COLO668 (cell line): ENCODE data around the gene MID2.
A peak's percentile ranks its signal among the peaks of the same experiment; 100 is the strongest.
"Not testable (repeated sequence)": the region's sequence is repeated elsewhere in the genome, so short reads cannot be mapped to it uniquely, and the experiment has no call there.

Source experiments
- DNase-seq: peaks from one replicate; lab custom pipeline; 2025; ENCODE audit not compliant: unreplicated experiment; lab: John Stamatoyannopoulos, UW

MID2 gene, protein sequence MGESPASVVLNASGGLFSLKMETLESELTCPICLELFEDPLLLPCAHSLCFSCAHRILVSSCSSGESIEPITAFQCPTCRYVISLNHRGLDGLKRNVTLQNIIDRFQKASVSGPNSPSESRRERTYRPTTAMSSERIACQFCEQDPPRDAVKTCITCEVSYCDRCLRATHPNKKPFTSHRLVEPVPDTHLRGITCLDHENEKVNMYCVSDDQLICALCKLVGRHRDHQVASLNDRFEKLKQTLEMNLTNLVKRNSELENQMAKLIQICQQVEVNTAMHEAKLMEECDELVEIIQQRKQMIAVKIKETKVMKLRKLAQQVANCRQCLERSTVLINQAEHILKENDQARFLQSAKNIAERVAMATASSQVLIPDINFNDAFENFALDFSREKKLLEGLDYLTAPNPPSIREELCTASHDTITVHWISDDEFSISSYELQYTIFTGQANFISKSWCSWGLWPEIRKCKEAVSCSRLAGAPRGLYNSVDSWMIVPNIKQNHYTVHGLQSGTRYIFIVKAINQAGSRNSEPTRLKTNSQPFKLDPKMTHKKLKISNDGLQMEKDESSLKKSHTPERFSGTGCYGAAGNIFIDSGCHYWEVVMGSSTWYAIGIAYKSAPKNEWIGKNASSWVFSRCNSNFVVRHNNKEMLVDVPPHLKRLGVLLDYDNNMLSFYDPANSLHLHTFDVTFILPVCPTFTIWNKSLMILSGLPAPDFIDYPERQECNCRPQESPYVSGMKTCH

DNA sequence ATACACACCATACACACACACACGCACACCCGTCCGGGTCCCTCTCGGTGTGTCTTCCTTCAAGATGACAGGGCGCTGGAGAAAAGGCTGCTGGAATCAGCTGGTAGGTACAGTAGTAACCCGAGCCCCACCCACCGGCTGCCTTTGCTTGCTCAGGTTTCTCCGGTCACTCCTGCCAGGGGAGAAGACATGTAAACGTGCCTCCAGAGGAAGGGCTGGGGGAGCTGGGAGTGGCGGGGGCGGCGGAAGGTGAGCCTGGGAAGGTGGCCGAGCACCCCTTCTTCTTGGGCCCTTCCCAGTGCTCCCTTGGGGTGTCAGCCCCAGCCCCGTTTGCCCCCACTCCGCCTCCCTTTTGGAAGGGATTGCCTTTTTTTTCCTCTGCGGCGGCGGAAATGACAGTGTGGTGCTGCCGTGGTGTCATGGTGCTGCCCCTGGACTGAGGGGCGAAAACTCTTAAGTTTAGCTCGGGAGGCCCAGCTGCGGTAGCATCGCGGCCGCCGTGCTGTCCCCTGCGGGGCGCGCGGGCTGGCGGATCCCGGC is at the start of gene MID2:
MID2 (plus strand) TSS at position 169 of the 540 bp plus-strand sequence. CDS start 561 bp downstream, outside the sequence.
- DNase-seq = peak; percentile 55

DNA sequence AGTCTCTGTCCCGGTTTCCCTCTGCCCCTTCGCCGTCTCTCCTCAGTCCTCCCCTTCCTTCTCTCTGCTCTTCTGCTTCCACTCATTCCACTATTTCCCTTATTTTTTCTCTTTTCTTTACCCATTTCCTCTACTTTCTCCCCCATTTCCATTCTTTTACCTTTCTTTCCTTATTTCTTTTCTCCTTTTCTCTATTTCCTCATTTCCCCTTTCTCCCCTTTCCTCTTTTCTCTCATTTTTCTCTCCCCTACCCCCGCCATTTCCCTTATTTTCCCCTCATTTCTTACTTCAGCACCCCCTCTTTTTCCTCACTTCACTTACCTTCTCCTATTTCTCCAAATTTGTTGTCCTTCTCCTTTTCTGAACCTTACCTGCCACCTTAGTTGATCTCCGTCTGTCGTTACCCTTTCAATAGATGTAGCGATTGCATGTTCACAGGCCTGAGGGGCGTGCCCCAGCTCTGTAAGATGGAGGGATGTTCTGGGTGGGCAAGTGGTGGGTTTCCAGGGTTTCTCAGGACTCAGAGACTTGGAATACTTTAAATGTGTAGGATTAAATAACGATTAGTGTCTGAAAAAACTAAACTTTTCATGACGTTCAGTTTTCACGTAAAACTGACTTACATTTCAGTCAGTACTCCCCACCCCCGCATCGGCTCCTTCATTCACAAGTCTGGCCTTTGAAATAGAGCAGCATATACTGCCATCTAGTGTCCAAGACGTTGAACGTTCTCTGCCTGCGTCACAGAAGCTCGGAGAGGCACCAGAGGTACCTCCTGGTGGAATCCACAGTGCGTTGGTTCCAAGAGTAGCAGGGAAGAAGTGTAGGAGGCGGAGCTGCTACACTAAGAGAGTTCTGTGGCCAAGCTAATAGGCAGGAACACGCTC is 48.8 kb upstream of the MID2 start:
- DNase-seq = peak; percentile 59

DNA sequence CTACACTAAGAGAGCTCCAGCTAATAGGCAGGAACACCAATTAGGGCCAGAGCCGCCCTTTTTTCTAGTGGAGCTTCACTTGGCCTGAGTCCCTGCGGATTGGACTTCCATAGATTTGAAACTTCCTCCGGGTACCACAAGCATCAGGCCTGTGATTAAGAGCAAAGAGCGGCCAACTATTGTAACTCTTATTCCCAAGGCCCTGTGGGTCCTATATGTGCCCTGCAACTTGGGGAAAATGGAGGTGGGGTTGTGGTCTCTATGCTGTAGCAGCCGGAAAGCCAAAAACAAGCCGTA is 48.2 kb upstream of the MID2 start, which contains the start of gene NCBP2L:
NCBP2L (plus strand) TSS at position 198 of the 297 bp plus-strand sequence. CDS start 16,488 bp downstream, outside the sequence.
- DNase-seq = no peak

DNA sequence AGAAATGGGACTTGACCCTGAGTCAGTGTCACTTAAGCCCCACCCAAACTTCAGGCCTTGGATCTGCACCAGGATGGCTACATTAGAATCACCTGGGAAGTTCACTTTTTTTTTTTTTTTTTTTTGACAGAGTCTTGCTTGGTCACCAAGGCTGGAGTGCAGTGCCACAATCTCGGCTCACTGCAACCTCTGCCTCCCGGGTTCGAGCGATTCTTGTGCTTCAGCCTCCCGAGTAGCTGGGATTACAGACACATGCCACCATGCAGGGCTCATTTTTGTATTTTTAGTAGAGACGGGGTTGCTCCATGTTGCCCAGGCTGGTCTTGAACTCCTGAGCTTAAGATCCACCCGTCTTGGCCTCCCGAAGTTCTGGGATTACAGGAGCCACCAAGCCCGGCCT is 45.1 kb upstream of the MID2 start:
- no peak for DNase-seq

DNA sequence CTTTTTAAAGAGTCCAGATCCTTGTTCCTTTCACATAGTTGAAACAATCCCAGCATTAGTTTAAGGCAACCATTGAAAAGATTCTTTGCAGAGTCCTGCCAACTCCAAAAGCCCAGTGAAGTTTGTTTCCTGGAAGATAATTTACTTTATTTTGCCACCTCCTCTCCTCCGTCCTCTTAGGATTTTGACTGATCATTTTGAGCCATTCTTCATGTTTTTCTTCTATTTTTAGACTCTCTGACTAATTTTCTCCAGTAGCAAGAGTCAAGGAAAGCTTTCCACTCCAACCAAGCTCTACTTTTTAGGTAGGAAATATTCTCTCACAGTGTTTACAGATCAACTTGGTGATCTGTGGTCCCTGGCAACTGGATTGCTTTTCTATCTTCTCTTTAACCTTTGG is 37.8 kb upstream of the MID2 start:
- DNase-seq = no peak

DNA sequence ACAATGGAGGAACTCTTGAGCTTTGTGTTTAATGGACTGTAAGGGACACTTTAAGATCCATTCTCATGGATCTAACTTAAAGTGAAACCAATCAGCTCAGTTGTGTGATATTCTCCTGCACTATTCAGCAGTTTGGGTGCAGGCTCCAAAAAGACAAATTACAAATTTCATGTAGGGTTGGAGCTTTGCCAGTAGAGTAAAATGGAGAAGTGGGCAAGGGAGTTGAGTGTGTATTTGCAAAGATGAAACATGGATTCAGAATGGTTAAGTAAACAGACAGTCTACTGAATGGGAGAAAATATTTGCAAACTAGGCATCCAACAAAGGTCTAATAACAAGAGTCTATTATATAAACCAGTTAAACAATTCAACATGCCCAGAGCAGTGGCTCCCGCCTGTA is 21.2 kb upstream of the MID2 start:
- no peak for DNase-seq

DNA sequence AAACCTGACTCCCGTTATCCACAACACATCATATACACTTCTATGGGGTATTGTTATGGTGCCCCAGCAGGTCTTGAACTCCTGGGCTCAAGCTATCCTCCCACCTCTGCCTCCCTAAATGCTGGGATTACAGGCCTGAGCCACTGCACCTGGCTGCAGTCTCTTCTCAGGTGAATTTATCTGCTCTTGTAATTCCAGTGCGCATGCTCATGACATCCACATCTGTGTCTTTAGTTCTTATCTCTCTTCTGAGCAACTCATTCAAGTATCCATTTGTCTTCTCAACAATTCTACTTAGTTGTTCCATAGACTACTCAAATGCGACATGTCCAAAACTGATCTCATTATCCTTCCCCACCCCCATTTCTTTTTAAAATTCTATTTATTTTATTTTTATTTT is 20.5 kb upstream of the MID2 start:
- no peak for DNase-seq

DNA sequence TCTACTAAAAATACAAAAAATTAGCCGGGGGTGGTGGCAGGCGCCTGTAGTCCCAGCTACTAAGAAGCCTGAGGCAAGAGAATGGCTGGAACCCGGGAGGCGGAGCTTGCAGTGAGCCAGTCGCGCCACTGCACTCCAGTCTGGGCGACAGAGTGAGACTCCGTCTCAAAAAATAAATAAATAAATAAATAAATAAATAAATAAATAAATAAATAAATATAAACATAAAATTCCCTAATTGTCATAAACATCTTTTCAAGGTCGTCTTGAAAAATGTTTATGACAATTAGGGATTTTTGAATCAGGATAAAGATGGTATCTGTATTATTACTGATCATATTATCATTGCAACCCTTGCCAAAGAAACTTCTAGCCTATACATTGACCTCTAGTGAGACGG is 15.6 kb upstream of the MID2 start:
- not testable (repeated sequence) for DNase-seq

DNA sequence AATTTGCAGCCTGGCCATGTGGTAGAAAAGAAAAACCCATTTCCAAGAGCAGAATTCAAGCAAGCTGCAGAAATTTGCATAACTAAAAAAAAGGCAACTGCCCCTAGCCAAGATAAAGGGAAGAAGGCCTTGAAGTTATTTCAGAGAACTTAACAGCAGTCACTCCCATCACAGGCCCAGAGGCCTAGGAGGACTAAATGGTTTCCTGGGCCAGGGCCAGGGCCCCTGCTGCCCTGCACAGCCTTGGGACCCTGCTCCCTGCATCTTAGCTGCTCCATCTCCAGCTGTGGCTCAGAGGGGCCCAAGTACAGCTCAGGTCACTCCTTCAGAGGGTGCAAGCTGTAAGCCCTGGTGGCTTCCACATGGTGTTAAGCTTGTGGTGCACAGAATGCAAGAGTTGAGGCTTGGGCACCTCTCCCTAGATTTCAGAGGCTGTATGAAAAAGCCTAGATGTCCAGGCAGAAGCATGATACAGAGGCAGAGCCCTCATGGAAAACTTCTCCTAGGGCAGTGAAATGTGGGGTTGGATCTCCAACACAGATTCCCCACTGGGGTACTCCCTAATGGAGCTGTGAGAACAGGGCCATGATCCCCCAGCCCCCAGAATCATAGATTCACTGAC is 6.7 kb upstream of the MID2 start:
- DNase-seq = no peak

DNA sequence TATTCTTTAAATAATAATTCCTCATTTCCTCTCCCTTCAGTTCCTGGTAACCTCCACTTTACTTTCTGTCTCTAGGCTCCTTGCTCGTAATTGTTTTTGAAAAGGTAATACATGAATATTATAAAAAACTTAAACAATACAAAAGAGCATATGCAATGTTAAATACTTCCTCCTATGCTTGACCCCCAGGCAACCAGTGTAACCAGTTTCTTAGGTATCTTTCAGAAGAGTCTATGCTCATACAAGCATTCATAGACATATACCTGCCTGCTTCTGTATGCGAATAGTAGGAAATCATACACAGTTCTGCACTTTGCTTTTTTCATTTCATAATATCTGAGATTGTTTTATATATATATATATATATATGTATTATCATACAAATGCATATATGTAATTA is 2.6 kb upstream of the MID2 start:
- no peak for DNase-seq

DNA sequence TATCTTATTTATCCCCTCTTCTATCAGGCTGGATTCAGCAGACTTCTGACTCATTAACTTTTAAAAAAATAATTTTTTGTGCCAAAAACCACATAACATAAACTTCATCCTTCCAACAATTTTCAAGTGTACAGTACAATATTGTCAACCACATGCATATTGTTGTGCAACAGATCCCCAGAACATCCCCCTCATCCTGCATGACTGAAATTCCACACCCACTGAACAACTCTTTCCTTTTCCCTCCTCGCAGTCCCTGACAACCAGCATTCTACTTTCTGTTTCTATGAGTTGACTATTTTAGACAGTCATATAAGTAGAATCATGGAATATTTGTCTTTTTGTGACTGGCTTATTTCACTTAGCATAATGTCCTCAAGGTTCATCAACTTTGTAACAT is 2.2 kb upstream of the MID2 start:
- DNase-seq = no peak

DNA sequence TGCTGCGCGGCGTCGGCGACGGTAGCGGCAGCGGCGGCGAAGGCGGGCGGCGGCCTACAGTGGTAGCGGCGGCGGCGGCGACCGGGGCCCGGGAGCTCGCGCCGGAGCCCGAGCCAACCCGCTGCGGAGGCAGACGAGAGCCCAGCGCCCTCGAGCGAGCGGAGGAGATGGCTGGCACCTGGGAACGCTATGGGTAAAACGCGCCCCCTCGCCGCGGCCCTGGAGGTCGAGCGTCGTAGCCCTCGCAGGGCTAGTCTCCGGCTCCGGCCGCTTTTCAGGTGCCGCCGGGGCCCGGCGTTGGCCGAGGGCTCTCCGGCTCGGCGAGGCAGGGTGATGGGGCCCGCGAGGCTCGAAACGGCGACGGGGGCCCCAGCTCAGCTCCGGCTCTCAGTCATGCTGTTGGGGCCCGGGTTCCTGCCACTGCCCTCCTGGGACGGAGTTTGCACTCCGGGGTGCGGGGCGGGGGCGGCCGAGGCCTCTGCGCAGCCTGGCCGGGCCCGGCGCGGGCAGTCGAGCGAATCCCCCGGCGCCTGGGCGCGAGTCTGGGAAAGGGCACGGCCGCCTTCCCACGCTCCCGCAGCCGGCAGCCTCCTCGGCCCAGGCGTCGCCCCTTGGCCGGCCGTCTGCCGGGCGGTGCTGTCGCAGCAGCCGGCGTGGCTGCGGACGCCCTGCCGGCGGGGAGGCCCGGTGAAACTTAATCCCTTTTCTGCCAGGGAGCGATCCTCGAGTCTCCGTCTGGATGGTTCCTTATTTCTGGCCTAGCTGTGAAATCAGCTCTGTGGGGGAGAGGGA is 768 bp downstream of the MID2 start:
- peak; percentile 63 for DNase-seq

DNA sequence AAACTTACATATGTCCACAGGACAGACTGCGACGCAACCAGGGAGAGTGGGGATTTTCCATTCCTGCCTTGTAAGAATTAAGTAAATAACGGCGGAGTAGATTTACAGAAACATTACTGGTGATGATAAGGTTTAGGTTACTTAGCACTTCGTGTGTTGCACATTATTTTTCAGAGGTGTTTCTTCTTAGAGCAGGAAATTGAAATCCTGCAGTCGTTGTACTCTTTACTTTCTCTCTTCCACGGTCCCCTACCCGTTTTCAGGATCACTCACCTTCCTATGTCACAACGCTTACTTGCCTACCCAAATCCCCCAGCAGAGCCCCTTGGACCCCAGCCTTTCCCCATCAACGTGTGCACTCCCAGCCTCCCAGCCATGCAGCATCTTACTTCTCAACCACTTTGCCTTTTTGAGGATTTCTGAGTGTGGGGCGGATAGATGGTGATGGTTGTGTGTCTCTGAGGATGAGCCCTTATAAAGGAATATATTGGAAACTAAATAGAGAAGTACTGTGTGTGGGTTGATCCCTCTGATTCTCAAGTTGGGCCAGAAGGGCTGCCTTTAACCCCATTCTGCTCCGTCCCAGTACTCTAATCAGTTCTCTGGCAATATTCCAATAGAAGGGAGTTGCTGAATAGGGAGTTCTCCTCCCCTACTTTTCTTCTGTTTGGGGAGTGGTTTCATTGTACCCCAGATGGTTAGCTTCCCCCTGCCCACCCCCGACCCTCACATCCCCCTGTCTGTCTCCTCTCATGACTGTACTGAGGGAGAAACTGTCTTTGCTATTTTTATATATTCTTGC is 1.6 kb downstream of the MID2 start:
- no peak for DNase-seq

DNA sequence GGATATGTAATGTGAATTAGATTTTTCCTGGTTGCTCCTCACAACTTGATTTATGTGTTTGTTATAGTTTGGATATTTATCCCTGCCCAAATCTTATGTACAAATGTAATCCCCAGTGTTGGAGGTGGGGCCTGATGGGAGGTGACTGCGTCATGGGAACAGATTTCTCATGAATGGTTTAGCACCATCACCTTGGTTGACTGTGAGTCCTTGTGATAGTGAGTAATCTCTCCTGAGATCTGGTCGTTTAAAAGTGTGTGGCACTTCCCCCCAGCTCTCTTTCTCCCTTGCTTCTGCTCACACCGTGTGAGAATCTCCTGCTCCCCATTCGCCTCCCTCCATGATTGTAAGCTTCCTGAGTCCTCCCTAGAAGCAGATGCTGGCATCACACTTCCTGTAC is 2.2 kb downstream of the MID2 start:
- DNase-seq = no peak

DNA sequence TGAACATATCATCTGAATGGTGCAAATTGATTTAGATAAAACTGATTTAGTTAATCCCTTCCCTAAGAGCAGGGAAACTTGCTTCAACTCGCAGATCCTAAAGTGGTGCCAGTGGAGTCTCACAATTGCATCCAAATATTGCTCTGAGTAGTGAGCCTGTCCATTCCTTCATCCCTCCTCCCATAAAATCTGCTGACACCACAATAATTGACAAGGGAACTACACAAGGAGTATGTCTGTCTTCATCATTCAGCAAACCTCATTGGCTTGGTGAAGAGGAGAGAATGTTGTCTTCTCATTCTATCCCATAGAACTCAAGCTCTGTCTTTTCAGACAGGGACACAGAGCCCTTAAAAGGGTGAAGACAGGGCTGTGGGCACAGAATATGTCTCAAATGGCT is 4.2 kb downstream of the MID2 start:
- DNase-seq = no peak

DNA sequence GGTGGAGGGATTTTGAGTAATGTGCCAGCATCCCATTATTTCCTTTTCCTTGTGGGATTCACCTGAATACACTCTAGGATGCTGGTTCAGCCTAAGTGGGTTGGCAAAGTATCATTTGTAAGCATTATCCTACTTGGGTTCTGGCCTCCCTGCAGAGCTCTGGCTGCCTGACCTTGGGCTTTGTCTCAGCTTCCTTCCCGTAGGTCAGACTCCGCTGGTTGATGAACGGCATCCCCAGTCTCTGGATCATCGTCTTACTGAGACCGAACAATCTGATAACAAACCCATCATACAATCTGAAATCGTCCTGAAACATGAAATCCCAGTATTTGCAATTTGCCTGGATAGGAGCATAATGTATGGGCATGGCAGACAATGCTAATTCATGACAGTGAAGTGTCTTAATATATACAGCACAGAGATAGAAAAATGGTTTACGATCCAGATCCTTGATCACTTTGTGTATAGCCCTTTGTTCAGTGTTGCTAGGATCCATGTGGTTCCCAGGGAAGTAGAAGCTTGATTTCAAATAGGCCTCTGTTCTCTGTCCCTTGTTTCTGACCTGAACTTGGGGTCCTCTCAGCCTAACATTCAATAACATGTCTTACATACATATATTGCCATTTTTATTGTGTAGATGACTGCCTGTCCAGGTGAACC is 5.5 kb downstream of the MID2 start:
- DNase-seq = no peak

DNA sequence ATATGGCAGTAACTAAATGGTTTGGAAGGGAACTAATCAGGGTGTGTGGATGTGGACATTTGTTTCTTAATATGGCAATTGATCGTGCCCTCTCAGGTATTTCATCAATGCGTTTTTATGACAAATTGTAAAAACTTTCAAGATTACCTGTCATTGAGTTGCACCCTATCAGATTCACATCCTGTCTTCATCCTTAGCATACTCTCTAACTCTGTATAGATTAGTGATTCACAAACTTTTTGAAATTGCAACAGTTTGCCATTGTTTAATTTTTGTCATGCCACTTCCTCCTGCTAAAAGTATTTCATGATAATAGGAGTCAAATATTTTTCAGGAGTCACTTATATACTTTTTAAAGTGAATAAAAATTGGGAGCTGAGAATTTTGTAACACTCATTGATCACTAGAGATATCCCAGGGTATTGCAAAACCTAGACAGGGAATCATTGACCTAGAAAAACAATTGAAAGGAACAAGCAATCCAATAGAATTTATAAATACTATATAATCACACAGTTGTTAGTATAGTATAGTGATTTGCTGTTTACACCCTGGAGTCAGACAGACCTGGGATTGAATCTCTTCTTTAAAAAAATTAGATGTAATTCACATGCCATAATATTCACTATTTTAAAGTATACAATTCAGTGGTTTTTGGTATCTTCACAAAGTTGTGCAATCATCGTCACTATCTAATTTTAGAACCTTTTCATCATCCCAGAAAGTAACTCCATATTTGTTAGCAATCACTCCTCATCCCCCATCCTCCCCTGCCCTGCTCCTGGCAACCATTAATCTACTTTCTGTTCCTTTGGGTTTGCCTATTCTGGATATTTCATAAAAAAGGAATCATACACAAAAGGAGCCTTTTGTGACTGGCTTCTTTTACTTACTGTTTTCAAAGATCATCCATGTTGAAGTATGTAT is 8.9 kb downstream of the MID2 start:
- DNase-seq = no peak

DNA sequence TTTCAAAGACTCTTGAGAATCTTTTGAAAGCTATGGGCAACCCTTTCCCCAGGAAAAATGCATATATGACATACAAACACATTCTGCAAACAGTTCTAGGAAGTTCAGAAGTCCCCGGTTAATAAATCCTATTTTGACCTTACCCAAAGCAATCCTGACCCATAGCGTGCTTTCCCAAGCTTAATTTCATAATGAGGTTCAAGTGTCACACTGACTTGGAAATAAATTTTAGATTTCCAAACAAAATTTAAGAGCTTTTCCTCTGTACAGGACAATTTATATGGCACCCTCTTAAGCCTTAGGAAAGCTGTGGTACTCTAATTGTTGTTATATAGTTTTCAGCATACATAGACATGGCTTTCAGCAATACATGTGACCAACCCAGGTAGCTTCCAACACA is 11.3 kb downstream of the MID2 start:
- no peak for DNase-seq
